CD14-positive monocyte (primary cell): ENCODE data around the gene ASTN2. TPM values are rescaled to one million over a fixed set of nuclear protein-coding genes. Genes with fewer than 3 reads are reported as not detected.

Experiments
- DNase-seq, 3 donors: peaks; one replicate each; pipeline ENCODE4 v3.0.0-alpha.2; 2011 to 2022
- H2AFZ ChIP-seq: 2 replicates; pipeline ENCODE4 v1.6.0; 2012; ENCODE audit warnings: mild to moderate bottlenecking, low read depth, low read length, inconsistent platforms; ENCODE audit not compliant: insufficient read depth, poor library complexity, severe bottlenecking
- H3K27ac ChIP-seq, 2 donors: 1 replicate in 1 of 2; 2 replicates in 1 of 2; pipeline ENCODE4 v1.5.1; 2012 to 2013; ENCODE audit warnings: low read length in 2 of 2, control low read depth in 1 of 2, inconsistent platforms in 1 of 2, low read depth in 1 of 2, mild to moderate bottlenecking in 1 of 2
- H3K27me3 ChIP-seq, 2 donors: one replicate each; pipeline versions ENCODE4 v1.6.0 to v1.6.1; 2011 to 2013; ENCODE audit warnings: low read length in 2 of 2; ENCODE audit not compliant: control insufficient read depth in 2 of 2, insufficient read depth in 2 of 2
- H3K36me3 ChIP-seq, 2 donors: replicated peaks in 1 of 2; 1 replicate in 1 of 2; 2 replicates in 1 of 2; pipeline versions ENCODE4 v1.5.1 to v1.6.1; 2012 to 2013; ENCODE audit warnings: low read length in 2 of 2, control low read depth in 1 of 2, inconsistent platforms in 1 of 2, mild to moderate bottlenecking in 1 of 2; ENCODE audit not compliant: insufficient read depth in 2 of 2, control insufficient read depth in 1 of 2
- H3K4me1 ChIP-seq, 2 donors: 1 replicate in 1 of 2; 2 replicates in 1 of 2; pipeline versions ENCODE4 v1.5.1 to v1.6.1; 2012 to 2013; ENCODE audit warnings: low read length in 2 of 2, control low read depth in 1 of 2, inconsistent platforms in 1 of 2, mild to moderate bottlenecking in 1 of 2, moderate library complexity in 1 of 2; ENCODE audit not compliant: insufficient read depth in 2 of 2, control insufficient read depth in 1 of 2
- H3K4me2 ChIP-seq: replicated peaks from 2 replicates; pipeline ENCODE3; 2012; ENCODE audit warnings: low read length, moderate library complexity, mild to moderate bottlenecking; ENCODE audit not compliant: poor library complexity, severe bottlenecking; ENCODE audit errors: extremely low read depth
- H3K4me3 ChIP-seq, 3 experiments: fragments of 200-600 bp in 1 of 3; sonication (generic) in 1 of 3; replicated peaks in 1 of 3; 1 replicate in 2 of 3; 2 replicates in 1 of 3; pipeline ENCODE4 v1.5.1; 2011 to 2013; ENCODE audit warnings: low read length in 3 of 3, mild to moderate bottlenecking in 3 of 3, control low read depth in 2 of 3, low read depth in 2 of 3, inconsistent platforms in 1 of 3, moderate library complexity in 1 of 3
- H3K79me2 ChIP-seq: 2 replicates; pipeline ENCODE4 v1.6.0; 2012; ENCODE audit warnings: mild to moderate bottlenecking, control low read depth, inconsistent platforms, low read length, moderate library complexity; ENCODE audit not compliant: insufficient read depth
- H3K9ac ChIP-seq: 2 replicates; pipeline ENCODE4 v1.6.0; 2017; ENCODE audit warnings: low read length, mild to moderate bottlenecking; ENCODE audit not compliant: insufficient read depth, poor library complexity, severe bottlenecking
- H3K9me3 ChIP-seq, 2 donors: replicated peaks in 1 of 2; 1 replicate in 1 of 2; 2 replicates in 1 of 2; pipeline versions ENCODE4 v1.5.1 to v1.6.1; 2012 to 2013; ENCODE audit warnings: low read length in 2 of 2, control low read depth in 1 of 2; ENCODE audit not compliant: control insufficient read depth in 1 of 2, insufficient read depth in 1 of 2
- H4K20me1 ChIP-seq: 2 replicates; pipeline ENCODE4 v1.6.0; 2012; ENCODE audit warnings: mild to moderate bottlenecking, low read length, control low read depth, moderate library complexity; ENCODE audit not compliant: insufficient read depth
- H3K27ac Mint-ChIP-seq, 7 donors: one replicate each; pipeline ENCODE4 v1.8.0; 2020; ENCODE audit warnings: mild to moderate bottlenecking in 7 of 7, mixed read lengths in 7 of 7, moderate library complexity in 6 of 7, inconsistent platforms in 2 of 7
- H3K27me3 Mint-ChIP-seq, 3 donors: one replicate each; pipeline ENCODE4 v1.8.0; 2021 to 2022; ENCODE audit warnings: low read depth in 3 of 3, mild to moderate bottlenecking in 3 of 3, mixed read lengths in 3 of 3, moderate library complexity in 3 of 3, inconsistent platforms in 1 of 3
- H3K36me3 Mint-ChIP-seq, 2 donors: one replicate each; pipeline ENCODE4 v1.8.0; 2020; ENCODE audit warnings: mixed read lengths in 2 of 2, inconsistent platforms in 1 of 2, mild to moderate bottlenecking in 1 of 2
- H3K4me1 Mint-ChIP-seq: one replicate; pipeline ENCODE4 v1.8.0; 2020; ENCODE audit warnings: mild to moderate bottlenecking, mixed read lengths
- H3K4me3 Mint-ChIP-seq, 2 donors: one replicate each; pipeline ENCODE4 v1.8.0; 2020; ENCODE audit warnings: mild to moderate bottlenecking in 2 of 2, mixed read lengths in 2 of 2, moderate library complexity in 1 of 2
- H3K9me3 Mint-ChIP-seq, 7 donors: one replicate each; pipeline ENCODE4 v1.8.0; 2020 to 2022; ENCODE audit warnings: mixed read lengths in 7 of 7, mild to moderate bottlenecking in 6 of 7, moderate library complexity in 6 of 7, inconsistent platforms in 2 of 7
- WGBS: methylation state at CpG from one replicate; pipeline ENCODE4 v1.1.5; 2013; ENCODE audit warnings: missing lambda C conversion rate; ENCODE audit not compliant: insufficient coverage; 5-methylcytosine and 5-hydroxymethylcytosine counted together
- intact Hi-C, 2 donors: fragments of 100-400 bp; cut with micrococcal nuclease; formaldehyde crosslinking; loops; one replicate each; pipeline versions ENCODE4 v1.15.0 to v1.15.1; 2023
- polyA plus RNA-seq, 3 donors: library from polyadenylated mRNA; depleted of rRNA in 1 of 3; unstranded in 2 of 3; stranded (reverse) in 1 of 3; fragments of 300-500 nt in 2 of 3; fragments of >200 nt in 1 of 3; fragmentation: Illumina TruSeq in 2 of 3; gene quantifications; 1 replicate in 2 of 3; 2 replicates in 1 of 3; pipeline ENCODE4 v1.2.3, GENCODE V29; 2012 to 2021
- TF ChIP-seq, protein P1 (sequence below): fragments of 200-600 bp; IDR thresholded peaks from one replicate; pipeline ENCODE4 v1.8.0; 2022; ENCODE audit warnings: antibody characterized with exemption, mild to moderate bottlenecking

Gene ASTN2
- polyA plus RNA-seq, 3 donors = not detected

DNA sequence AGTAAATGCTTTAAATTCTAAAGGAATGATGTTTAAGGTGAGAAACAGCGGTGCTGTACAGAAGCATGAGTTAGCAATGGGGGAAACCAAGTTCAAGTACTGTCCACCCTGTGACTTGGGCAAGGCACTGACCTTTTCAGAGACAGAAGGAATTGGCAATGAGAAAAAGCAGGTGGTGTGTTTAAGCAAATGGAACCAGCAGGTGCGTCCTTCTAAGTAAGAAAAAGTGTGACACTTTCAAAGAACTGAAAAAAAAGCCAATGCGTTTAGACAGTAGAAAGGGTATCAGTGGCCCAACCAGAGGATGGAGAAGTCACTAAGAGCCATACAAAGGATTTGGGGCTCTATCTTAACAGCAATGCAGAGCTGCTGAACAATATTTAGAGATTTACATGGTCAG, 1010.6 kb downstream of the ASTN2 start:
- intact Hi-C loops = no loop called here
- no peaks in the 10 kb centered on the region for H3K4me1 Mint-ChIP-seq

DNA sequence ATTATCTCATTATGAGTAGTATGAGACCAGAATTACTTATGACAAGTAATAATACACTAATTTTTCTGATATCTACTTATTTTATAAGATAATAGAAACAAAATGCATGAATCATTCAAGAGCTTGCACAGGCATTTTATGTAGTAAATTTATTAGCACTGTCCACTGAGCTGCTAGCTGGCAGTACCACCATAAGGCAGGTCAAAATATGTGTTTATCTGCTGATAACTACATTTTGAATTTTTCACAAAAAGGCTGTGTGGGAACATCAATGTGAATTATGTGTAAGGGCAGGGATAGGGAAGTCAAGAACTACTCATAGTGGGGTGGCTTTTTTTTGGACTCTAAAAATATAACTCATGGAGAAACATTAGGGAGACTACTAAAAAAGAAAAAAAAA, 1011.7 kb downstream of the ASTN2 start:
- peaks cover 0 to 3% (median 3%) of the 10 kb centered on the region in 3 donors for H3K27me3 Mint-ChIP-seq
- Histone ChIP-seq H3K4me3 (no peak overlapping the region), H3K36me3 (no peaks in the 10 kb centered on the region), H3K79me2 (no peaks in the 10 kb centered on the region), H3K4me1 (no peaks in the 10 kb centered on the region), H3K4me2 (no peak overlapping the region), H4K20me1 (no peaks in the 10 kb centered on the region), H3K27ac (no peak overlapping the region), H3K9me3 (no peaks in the 10 kb centered on the region), H3K27me3 (no peaks in the 10 kb centered on the region), H2AFZ (no peak overlapping the region), H3K9ac (no peak overlapping the region)
- no peak overlapping the region for H3K27ac Mint-ChIP-seq
- H3K4me1 Mint-ChIP-seq = no peaks in the 10 kb centered on the region
- H3K4me3 Mint-ChIP-seq = no peak overlapping the region
- DNase-seq = no peak
- H3K36me3 Mint-ChIP-seq = no peaks in the 10 kb centered on the region
- TF ChIP-seq, protein P1, sequence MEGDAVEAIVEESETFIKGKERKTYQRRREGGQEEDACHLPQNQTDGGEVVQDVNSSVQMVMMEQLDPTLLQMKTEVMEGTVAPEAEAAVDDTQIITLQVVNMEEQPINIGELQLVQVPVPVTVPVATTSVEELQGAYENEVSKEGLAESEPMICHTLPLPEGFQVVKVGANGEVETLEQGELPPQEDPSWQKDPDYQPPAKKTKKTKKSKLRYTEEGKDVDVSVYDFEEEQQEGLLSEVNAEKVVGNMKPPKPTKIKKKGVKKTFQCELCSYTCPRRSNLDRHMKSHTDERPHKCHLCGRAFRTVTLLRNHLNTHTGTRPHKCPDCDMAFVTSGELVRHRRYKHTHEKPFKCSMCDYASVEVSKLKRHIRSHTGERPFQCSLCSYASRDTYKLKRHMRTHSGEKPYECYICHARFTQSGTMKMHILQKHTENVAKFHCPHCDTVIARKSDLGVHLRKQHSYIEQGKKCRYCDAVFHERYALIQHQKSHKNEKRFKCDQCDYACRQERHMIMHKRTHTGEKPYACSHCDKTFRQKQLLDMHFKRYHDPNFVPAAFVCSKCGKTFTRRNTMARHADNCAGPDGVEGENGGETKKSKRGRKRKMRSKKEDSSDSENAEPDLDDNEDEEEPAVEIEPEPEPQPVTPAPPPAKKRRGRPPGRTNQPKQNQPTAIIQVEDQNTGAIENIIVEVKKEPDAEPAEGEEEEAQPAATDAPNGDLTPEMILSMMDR = no peak
- intact Hi-C loops = no loop called here
- peaks cover 0 to 9% (median 0%) of the 10 kb centered on the region in 7 donors for H3K9me3 Mint-ChIP-seq

More for the DNA sequence above, 1010.6 kb downstream of the ASTN2 start:
- Histone ChIP-seq H3K9ac (no peak overlapping the region), H4K20me1 (no peaks in the 10 kb centered on the region), H2AFZ (no peak overlapping the region), H3K4me1 (no peaks in the 10 kb centered on the region), H3K36me3 (no peaks in the 10 kb centered on the region), H3K4me3 (no peak overlapping the region), H3K27ac (no peak overlapping the region), H3K4me2 (no peak overlapping the region), H3K27me3 (no peaks in the 10 kb centered on the region), H3K79me2 (no peaks in the 10 kb centered on the region), H3K9me3 (no peaks in the 10 kb centered on the region)
- H3K9me3 Mint-ChIP-seq = peaks cover 0 to 9% (median 0%) of the 10 kb centered on the region in 7 donors
- H3K27me3 Mint-ChIP-seq = peaks cover 0 to 3% (median 3%) of the 10 kb centered on the region in 3 donors
- no peak overlapping the region for H3K27ac Mint-ChIP-seq
- no peaks in the 10 kb centered on the region for H3K36me3 Mint-ChIP-seq
- 97% methylated on average over 3 of the region's 3 CpGs for WGBS
- TF ChIP-seq, protein P1 = no peak
- no peak for DNase-seq
- no peak overlapping the region for H3K4me3 Mint-ChIP-seq
